GM15510 (cell line): ENCODE results near the gene RBM5.

ENCODE experiments used
- POLR2A ChIP-seq: IDR thresholded peaks from 3 replicates; pipeline ENCODE4 v1.6.1; 2011; ENCODE audit warnings: borderline replicate concordance; ENCODE audit not compliant: insufficient read length; ENCODE audit errors: extremely low read depth

RBM5 gene

DNA sequence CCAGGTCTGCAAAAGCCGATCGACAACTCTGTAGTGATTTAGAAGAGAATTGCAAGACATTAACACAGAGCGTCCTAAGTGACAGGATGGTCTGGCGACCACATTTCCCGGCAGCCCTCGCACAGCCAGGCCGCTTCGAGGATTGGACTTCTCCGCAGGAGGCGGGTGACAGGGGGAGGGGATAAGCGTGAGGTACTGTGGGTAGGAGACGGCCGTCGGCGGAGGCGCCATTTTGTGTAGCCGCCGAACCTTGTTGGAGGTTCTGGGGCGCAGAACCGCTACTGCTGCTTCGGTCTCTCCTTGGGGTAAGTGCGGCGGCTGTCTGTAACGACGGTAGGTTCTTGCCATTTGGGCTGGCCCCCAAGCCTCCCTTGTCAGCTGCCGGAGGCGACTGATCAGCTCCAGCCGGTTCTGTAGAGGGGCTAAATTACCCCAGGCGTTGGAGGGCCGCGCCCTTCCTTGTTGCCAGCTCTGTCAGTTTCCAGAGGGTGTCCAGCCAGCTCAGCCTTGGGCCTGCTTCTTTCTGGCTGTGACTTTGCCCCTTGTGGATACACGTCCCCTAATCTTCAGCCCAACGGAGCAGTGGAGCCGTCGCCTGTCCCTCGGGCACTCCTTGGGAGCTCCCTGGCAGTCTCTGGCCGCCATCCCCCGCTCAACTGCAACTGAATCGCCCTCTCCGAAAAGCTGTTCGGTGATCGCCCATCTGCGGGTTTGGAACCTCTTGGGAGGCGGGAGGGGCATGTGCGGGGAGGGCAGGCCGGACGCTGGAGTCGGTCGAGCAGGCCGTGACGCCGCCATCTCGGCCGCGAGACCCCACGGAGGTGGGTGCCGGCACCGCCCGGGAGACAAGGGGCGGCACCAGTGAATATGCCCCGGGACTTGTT, at the start of gene RBM5:
Gene RBM5 (plus strand): TSS at position 195 of the 884 bp plus-strand sequence. CDS start 1,516 bp downstream, outside the sequence.
- peak; percentile 85 for TF ChIP-seq POLR2A

- TF ChIP-seq POLR2A = no peak
Observed at GRCh38 chr3:50044976-50045375, 43.7 kb upstream of the RBM5 start.

GRCh38 chr3:50047426-50047825, 41.3 kb upstream of the RBM5 start:
- no peak for TF ChIP-seq POLR2A

GRCh38 chr3:50050361-50050760, 38.4 kb upstream of the RBM5 start:
- TF ChIP-seq POLR2A = no peak

DNA sequence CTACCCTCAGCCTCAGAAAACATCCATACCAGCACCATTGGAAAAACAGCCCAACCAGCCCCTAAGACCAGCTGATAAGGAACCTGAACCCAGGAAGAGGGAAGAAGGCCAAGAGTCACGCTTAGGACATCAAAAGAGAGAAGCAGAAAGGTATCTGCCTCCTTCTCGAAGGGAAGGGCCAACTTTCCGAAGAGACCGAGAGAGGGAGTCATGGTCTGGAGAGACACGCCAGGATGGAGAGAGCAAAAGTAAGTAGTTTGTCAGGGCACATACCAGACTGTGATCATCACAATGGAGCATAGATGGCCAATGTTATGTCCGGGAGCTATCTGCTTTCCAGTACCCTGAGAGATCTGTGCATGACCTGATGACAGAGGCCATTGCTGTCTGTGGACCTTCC, 31.0 kb upstream of the RBM5 start:
- no peak for TF ChIP-seq POLR2A

- no peak for TF ChIP-seq POLR2A
Observed at GRCh38 chr3:50068134-50068533, 20.6 kb upstream of the RBM5 start.

- no peak for TF ChIP-seq POLR2A
Observed at GRCh38 chr3:50078091-50078490, 10.6 kb upstream of the RBM5 start.

DNA sequence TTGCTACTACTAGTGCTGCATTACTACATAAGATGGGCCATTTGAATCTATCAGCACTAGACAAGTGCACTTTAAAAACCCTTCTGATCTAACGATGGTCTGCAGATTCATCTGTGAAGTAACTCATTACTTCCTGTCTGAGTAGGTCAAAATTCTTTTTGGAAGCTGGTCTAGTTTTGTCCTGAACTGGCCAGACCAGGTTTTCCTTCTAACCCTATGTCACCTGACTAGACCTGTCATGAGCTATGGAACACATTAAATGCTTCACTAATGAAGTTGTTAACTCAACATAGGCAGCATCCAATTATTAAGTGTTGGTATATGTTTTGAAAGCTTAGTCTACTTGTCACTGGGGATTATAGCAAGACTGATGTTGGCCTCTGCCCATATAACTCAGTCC, 10.1 kb upstream of the RBM5 start:
- no peak for TF ChIP-seq POLR2A

GRCh38 chr3:50089609-50089945, 858 bp downstream of the RBM5 start:
- no peak for TF ChIP-seq POLR2A

DNA sequence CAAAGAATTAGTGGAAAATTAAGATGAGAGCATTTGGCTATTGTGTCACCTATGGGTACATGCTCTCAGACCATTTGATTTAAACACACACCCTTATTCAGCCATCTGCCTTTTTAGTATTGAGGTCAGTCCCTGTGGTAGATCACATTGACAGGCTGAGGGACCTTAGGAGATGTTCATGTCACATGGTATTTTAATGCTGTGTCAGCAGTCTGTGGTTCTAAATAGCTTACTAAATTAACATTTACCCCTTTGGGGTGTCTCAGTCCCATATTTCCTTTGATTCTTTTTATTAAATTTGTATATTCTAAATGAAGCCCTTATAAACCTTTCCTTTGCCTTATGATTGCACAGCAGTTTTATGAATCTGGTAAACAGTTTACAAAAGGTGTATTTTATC, 2.3 kb downstream of the RBM5 start:
- TF ChIP-seq POLR2A = no peak

GRCh38 chr3:50095352-50095998, 6.8 kb downstream of the RBM5 start:
- TF ChIP-seq POLR2A = no peak

- no peak for TF ChIP-seq POLR2A
Observed at GRCh38 chr3:50100386-50100785, 11.7 kb downstream of the RBM5 start.

- no peak for TF ChIP-seq POLR2A
Observed at GRCh38 chr3:50100956-50101845, 12.5 kb downstream of the RBM5 start.

DNA sequence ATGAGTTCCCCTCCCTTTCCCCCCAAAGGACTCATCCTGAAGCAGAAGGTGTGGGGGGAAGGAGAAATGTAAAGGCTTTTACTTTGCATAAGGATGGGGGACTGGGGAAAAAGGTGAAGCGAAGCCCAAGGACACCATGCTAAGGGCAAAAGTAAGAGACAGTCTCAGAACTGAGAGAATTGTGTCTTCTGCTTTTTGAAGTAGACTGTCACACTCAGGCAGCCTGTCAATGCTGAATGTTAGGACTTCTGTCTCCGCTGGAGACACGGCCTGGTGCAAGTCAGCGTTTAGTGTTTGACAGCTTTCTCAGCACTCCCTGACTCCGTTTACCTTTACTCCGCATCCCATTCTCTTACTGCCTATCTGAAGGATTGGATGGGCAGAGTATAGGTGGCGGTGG, 13.8 kb downstream of the RBM5 start:
- TF ChIP-seq POLR2A = no peak

DNA sequence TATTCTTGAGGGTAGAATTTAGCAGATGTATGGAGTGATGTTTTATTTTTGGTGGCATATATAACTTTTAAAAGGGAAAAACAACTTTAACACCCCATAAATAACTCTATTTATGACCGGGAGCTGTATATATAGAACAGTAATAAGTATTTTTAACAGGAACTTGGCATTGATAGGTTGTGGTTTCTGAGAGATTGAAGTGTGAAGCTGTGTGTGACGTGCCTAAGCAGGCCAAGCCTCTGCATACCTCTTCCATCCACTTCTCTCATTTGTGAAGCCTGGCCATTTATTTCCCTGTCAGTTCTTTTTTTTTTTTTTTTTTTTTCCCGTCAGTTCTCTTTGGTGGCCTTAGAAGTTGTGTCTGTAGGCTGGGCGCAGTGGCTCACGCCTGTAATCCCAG, 23.0 kb downstream of the RBM5 start:
- TF ChIP-seq POLR2A = no peak
